Measurements from ENCODE around the gene SYT3.
"Not testable (repeated sequence)": the region's sequence is repeated elsewhere in the genome, so short reads cannot be mapped to it uniquely, and the experiment has no call there.

Gene SYT3

GRCh38 chr19:50633973-50634372 lies 5.7 kb downstream of the SYT3 start:
- no peak for DNase-seq

- DNase-seq, result no peak
These were observed 6.3 kb downstream of the SYT3 start for GRCh38 chr19:50633359-50633758.

GRCh38 chr19:50632151-50632835 lies 7.4 kb downstream of the SYT3 start:
- no peak for DNase-seq

GRCh38 chr19:50629801-50630200 lies 9.9 kb downstream of the SYT3 start:
- DNase-seq, result no peak

GRCh38 chr19:50629194-50629593 lies 10.5 kb downstream of the SYT3 start:
- no peak for DNase-seq

GRCh38 chr19:50628551-50628950 lies 11.1 kb downstream of the SYT3 start:
- DNase-seq, result no peak

GRCh38 chr19:50628146-50628545 lies 11.5 kb downstream of the SYT3 start:
- DNase-seq, result no peak

GRCh38 chr19:50626795-50627194 lies 12.9 kb downstream of the SYT3 start:
- DNase-seq, result no peak

- DNase-seq, result no peak
These were observed 13.7 kb downstream of the SYT3 start for GRCh38 chr19:50626011-50626410.

- DNase-seq, result no peak
These were observed 14.6 kb downstream of the SYT3 start for GRCh38 chr19:50624949-50625600.

GRCh38 chr19:50620394-50620906 lies 19.2 kb downstream of the SYT3 start:
- not testable (repeated sequence) for DNase-seq

- DNase-seq, result not testable (repeated sequence)
These were observed 20.5 kb downstream of the SYT3 start for GRCh38 chr19:50619184-50619583.

GRCh38 chr19:50618379-50618778 lies 21.3 kb downstream of the SYT3 start:
- not testable (repeated sequence) for DNase-seq

- not testable (repeated sequence) for DNase-seq
These were observed 26.9 kb downstream of the SYT3 start for GRCh38 chr19:50612504-50613404.

- DNase-seq, result peak; percentile 92
These were observed 31.6 kb downstream of the SYT3 start for GRCh38 chr19:50607874-50608785.

- DNase-seq, result no peak
These were observed 32.3 kb downstream of the SYT3 start for GRCh38 chr19:50607388-50607787.

GRCh38 chr19:50606059-50606836 lies 33.4 kb downstream of the SYT3 start:
- DNase-seq, result peak; percentile 14

GRCh38 chr19:50604264-50605073 lies 35.2 kb downstream of the SYT3 start:
- DNase-seq, result peak; percentile 20

GRCh38 chr19:50602935-50603334 lies 36.7 kb downstream of the SYT3 start:
- DNase-seq, result no peak

- DNase-seq, result no peak
These were observed 37.2 kb downstream of the SYT3 start for GRCh38 chr19:50602496-50602895.

GRCh38 chr19:50602089-50602422 lies 37.6 kb downstream of the SYT3 start:
- no peak for DNase-seq
